Kidney (tissue), 14 donors: Measurements from ENCODE around the gene SYNE1. TPM values are rescaled to one million over a fixed set of nuclear protein-coding genes. Genes with fewer than 3 reads are reported as not detected.

Experiments
- DNase-seq, 5 donors: peaks; one replicate each; pipeline ENCODE4 v3.0.0-alpha.2; 2013 to 2020
- FAIRE-seq: peaks from 2 replicates; lab custom pipeline; 2012; peaks lifted over from hg19 to GRCh38; lab: Jason Lieb, UNC
- H3K27ac ChIP-seq, 2 donors: one replicate each; pipeline ENCODE4 v1.7.0; 2013; ENCODE audit warnings: low read depth in 2 of 2, low read length in 2 of 2, inconsistent platforms in 1 of 2
- H3K27me3 ChIP-seq: one replicate; pipeline ENCODE4 v1.7.1; 2013; ENCODE audit warnings: low read length, inconsistent platforms; ENCODE audit not compliant: control insufficient read depth, insufficient read depth
- H3K36me3 ChIP-seq, 3 donors: one replicate each; pipeline versions ENCODE4 v1.7.0 to v1.7.1; 2013; ENCODE audit warnings: low read length in 3 of 3, control low read depth in 1 of 3, inconsistent platforms in 1 of 3; ENCODE audit not compliant: insufficient read depth in 3 of 3, control insufficient read depth in 2 of 3
- H3K4me1 ChIP-seq, 3 donors: one replicate each; pipeline versions ENCODE4 v1.7.0 to v1.7.1; 2013; ENCODE audit warnings: low read length in 3 of 3, inconsistent platforms in 1 of 3, low read depth in 1 of 3; ENCODE audit not compliant: control insufficient read depth in 2 of 3, insufficient read depth in 2 of 3
- H3K4me3 ChIP-seq, 3 donors: one replicate each; pipeline versions ENCODE4 v1.7.0 to v1.8.1; 2013; ENCODE audit warnings: low read length in 3 of 3, control low read depth in 1 of 3, inconsistent platforms in 1 of 3
- H3K9ac ChIP-seq, 3 donors: one replicate each; pipeline versions ENCODE4 v1.7.0 to v1.7.1; 2013; ENCODE audit warnings: low read length in 3 of 3, control low read depth in 1 of 3, inconsistent platforms in 1 of 3
- H3K9me3 ChIP-seq, 3 donors: one replicate each; pipeline versions ENCODE4 v1.7.0 to v1.7.1; 2013; ENCODE audit warnings: low read length in 3 of 3, control low read depth in 1 of 3, inconsistent platforms in 1 of 3; ENCODE audit not compliant: control insufficient read depth in 2 of 3, insufficient read depth in 1 of 3
- CTCF ChIP-seq: IDR thresholded peaks from 3 replicates; pipeline ENCODE4 v1.5.1; 2012; ENCODE audit warnings: mild to moderate bottlenecking, moderate library complexity, borderline replicate concordance; ENCODE audit not compliant: insufficient read depth; ENCODE audit errors: extremely low read depth
- intact Hi-C: fragments of 100-400 bp; cut with DNase I; formaldehyde crosslinking; loops from one replicate; pipeline ENCODE4 v1.11.1; 2022
- polyA plus RNA-seq: library from polyadenylated mRNA; stranded (reverse); fragments of 350-450 nt; fragmentation: Illumina TruSeq; extraction: RNeasy Lipid Tissue Mini Kit (QIAGEN cat#74804); gene quantifications from one replicate; pipeline ENCODE4 v1.2.3, GENCODE V29; 2014; ENCODE audit warnings: low read depth, low replicate concordance; ENCODE audit not compliant: insufficient read depth
- total RNA-seq: library from RNA; stranded (reverse); fragmentation: NEBNext Ultra II Directional; extraction: Animal tissue kit (Norgen Biotek cat#: 25700); gene quantifications from one replicate; pipeline ENCODE4 v1.2.1, GENCODE V29; 2021
- donor health status: control.
- donor health status: control.
- donor health status: control.
- donor health status: control.
- donor health status: control.
- donor health status: DM: yes; HTN: yes; CAD: no.
- donor health status: Normal renal cell carcinoma (clear cell type).

Gene SYNE1
- total and polyA plus RNA-seq, 2 donors from 2014 or later = 47.8 to 216 TPM

- intact Hi-C loops = no loop called here
- Histone ChIP-seq H3K9ac (peak overlapping the region in 1 of 3 donors; percentile 14), H3K9me3 (no peaks in the 10 kb centered on the region), H3K4me1 (no peaks in the 10 kb centered on the region), H3K27me3 (no peaks in the 10 kb centered on the region), H3K27ac (no peak overlapping the region), H3K4me3 (peak overlapping the region in 2 of 3 donors; percentile 60 to 62), H3K36me3 (no peaks in the 10 kb centered on the region)
- TF ChIP-seq CTCF = no peak
- DNase-seq (no peak), FAIRE-seq (no peak)
These were observed 164.8 kb downstream of the SYNE1 start for GRCh38 chr6:152472325-152472724.

GRCh38 chr6:152471456-152472265 is 165.5 kb downstream of the SYNE1 start:
- Histone ChIP-seq H3K36me3 (no peaks in the 10 kb centered on the region), H3K9ac (peak overlapping the region in 2 of 3 donors; percentile 14 to 38), H3K27me3 (no peaks in the 10 kb centered on the region), H3K4me1 (no peaks in the 10 kb centered on the region), H3K27ac (no peak overlapping the region), H3K9me3 (no peaks in the 10 kb centered on the region), H3K4me3 (peak overlapping the region; percentile 58 to 62 (median 60))
- DNase-seq (peak in 3 of 5 donors; percentile 54 to 91 (median 86)), FAIRE-seq (no peak)
- intact Hi-C loops = no loop called here
- TF ChIP-seq CTCF = no peak

GRCh38 chr6:152463164-152463563 is 174.0 kb downstream of the SYNE1 start:
- Histone ChIP-seq H3K4me1 (no peaks in the 10 kb centered on the region), H3K27ac (no peak overlapping the region), H3K27me3 (no peaks in the 10 kb centered on the region), H3K9me3 (no peaks in the 10 kb centered on the region), H3K36me3 (peaks cover 0 to 4% (median 3%) of the 10 kb centered on the region in 3 donors), H3K9ac (peak overlapping the region in 2 of 3 donors; percentile 24 to 38), H3K4me3 (peak overlapping the region in 2 of 3 donors; percentile 52 to 70)
- intact Hi-C loops = no loop called here
- DNase-seq (peak in 1 of 5 donors; percentile 5), FAIRE-seq (no peak)
- TF ChIP-seq CTCF = no peak
